Measurements from ENCODE around the gene LARGE1. TPM values are rescaled to one million over a fixed set of nuclear protein-coding genes. Genes with fewer than 3 reads are reported as not detected.

The LARGE1 gene
- total RNA-seq, 4 donors from 2014 or later, result 24.9 to 51.0 (median 32.7) TPM

- H3K4me1 ChIP-seq, result peaks cover 0 to 48% (median 12%) of the 10 kb centered on the region in 4 donors
Observed at GRCh38 chr22:33851240-33851639, 69.0 kb downstream of the LARGE1 start.

DNA sequence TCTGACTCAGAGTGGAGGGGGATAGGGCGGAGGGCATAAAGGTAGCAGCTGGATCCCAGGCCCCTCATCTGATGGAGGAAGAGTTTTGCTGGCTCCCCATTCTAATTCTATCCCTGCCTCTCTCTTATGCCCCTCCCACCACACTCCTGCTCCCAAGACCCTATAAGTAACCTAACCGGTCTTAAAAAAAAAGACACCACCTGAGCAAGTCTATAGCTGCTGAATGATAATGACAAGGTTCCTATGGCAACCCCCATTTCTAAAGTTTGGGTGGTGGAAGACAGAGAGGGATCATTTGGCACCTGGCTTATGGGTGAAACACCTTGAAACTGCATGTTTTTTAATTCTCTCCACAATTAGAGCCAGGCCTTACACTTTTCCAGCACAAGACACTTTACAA lies 69.6 kb downstream of the LARGE1 start:
- Histone ChIP-seq H3K4me1 (peaks cover 0 to 48% (median 12%) of the 10 kb centered on the region in 4 donors), H3K9me3 (no peaks in the 10 kb centered on the region), H3K36me3 (no peaks in the 10 kb centered on the region), H3K4me3 (no peak overlapping the region), H3K27me3 (no peaks in the 10 kb centered on the region), H3K27ac (peak overlapping the region in 1 of 4 donors; percentile 80)
- no peak for DNase-seq (ENCODE audit: low spot score in 2 of 2)
- TF ChIP-seq POLR2A (IDR thresholded peaks at IDR 0.05) (no peak), CTCF (IDR thresholded peaks at IDR 0.05) (no peak), EP300 (IDR thresholded peaks at IDR 0.05) (no peak)
- 94 to 96% methylated on average over 2 of the region's 2 CpGs for WGBS, 2 donors

More at GRCh38 chr22:33851240-33851639, 69.0 kb downstream of the LARGE1 start:
- Histone ChIP-seq H3K27me3 (no peaks in the 10 kb centered on the region), H3K27ac (peak overlapping the region in 2 of 4 donors; percentile 61 to 80), H3K9me3 (no peaks in the 10 kb centered on the region), H3K36me3 (no peaks in the 10 kb centered on the region), H3K4me3 (no peak overlapping the region)
- DNase-seq (ENCODE audit: low spot score in 2 of 2), result no peak
- no peak for TF ChIP-seq EP300 (IDR thresholded peaks at IDR 0.05)
- TF ChIP-seq POLR2A (IDR thresholded peaks at IDR 0.05), result no peak
- TF ChIP-seq CTCF (IDR thresholded peaks at IDR 0.05), result no peak
- WGBS, 2 donors, result 82 to 83% methylated on average over 5 of the region's 5 CpGs

GRCh38 chr22:33850193-33850592 lies 70.1 kb downstream of the LARGE1 start:
- TF ChIP-seq CTCF (IDR thresholded peaks at IDR 0.05), result no peak
- TF ChIP-seq POLR2A (IDR thresholded peaks at IDR 0.05), result no peak
- no peak for TF ChIP-seq EP300 (IDR thresholded peaks at IDR 0.05)

DNA sequence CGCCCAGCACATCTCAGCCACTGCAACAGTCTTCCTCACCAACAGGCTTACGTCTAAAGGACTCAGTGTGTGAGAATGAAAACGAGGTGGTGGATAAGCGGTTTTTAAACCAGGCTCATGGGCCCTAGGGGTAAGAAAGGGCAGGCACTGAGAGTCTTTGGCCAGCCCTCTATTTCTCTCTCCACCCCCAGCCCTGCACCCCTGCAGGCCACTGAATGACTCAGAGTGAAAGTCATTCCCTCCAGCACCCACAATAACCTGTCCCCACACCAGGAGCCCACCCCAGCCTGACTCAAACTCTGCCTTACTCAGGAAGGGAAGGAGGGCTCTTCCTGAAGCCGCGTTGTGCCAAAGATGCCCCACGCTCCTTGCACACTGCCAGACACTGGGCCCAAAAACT lies 72.0 kb downstream of the LARGE1 start:
- H3K4me1 ChIP-seq, result peaks cover 0 to 36% (median 11%) of the 10 kb centered on the region in 4 donors

More at GRCh38 chr22:33850193-33850592, 70.1 kb downstream of the LARGE1 start:
- Histone ChIP-seq H3K27me3 (no peaks in the 10 kb centered on the region), H3K27ac (peak overlapping the region in 1 of 4 donors; percentile 19), H3K4me1 (peaks cover 0 to 46% (median 12%) of the 10 kb centered on the region in 4 donors), H3K36me3 (no peaks in the 10 kb centered on the region), H3K9me3 (no peaks in the 10 kb centered on the region), H3K4me3 (no peak overlapping the region)
- WGBS, 2 donors, result 64 to 74% methylated on average over 5 of the region's 5 CpGs
- DNase-seq (ENCODE audit: low spot score in 2 of 2), result no peak

GRCh38 chr22:33844273-33844672 lies 76.0 kb downstream of the LARGE1 start:
- 49 to 54% methylated on average over 6 of the region's 6 CpGs for WGBS, 2 donors
- DNase-seq (ENCODE audit: low spot score in 2 of 2), result no peak
- Histone ChIP-seq H3K27me3 (no peaks in the 10 kb centered on the region), H3K9me3 (no peaks in the 10 kb centered on the region), H3K4me3 (no peak overlapping the region), H3K36me3 (no peaks in the 10 kb centered on the region), H3K4me1 (peaks cover 0 to 6% (median 0%) of the 10 kb centered on the region in 4 donors), H3K27ac (no peak overlapping the region)
- TF ChIP-seq EP300 (IDR thresholded peaks at IDR 0.05), result no peak
- no peak for TF ChIP-seq CTCF (IDR thresholded peaks at IDR 0.05)
- no peak for TF ChIP-seq POLR2A (IDR thresholded peaks at IDR 0.05)

More for the DNA sequence above, 72.0 kb downstream of the LARGE1 start:
- WGBS, 2 donors, result 82 to 85% methylated on average over 7 of the region's 7 CpGs
- Histone ChIP-seq H3K27ac (no peak overlapping the region), H3K36me3 (no peaks in the 10 kb centered on the region), H3K4me3 (no peak overlapping the region), H3K9me3 (no peaks in the 10 kb centered on the region), H3K27me3 (no peaks in the 10 kb centered on the region)
- TF ChIP-seq POLR2A (IDR thresholded peaks at IDR 0.05) (no peak), EP300 (IDR thresholded peaks at IDR 0.05) (no peak), CTCF (IDR thresholded peaks at IDR 0.05) (no peak)
- no peak for DNase-seq (ENCODE audit: low spot score in 2 of 2)

Data from tibial nerve (tissue), 4 donors.